Left renal cortex interstitium (tissue), 4 donors: ENCODE results near the gene SPTLC2. TPM values are rescaled to one million over a fixed set of nuclear protein-coding genes. Genes with fewer than 3 reads are reported as not detected.
A peak's percentile ranks its signal among the peaks of the same experiment; 100 is the strongest.
"Not testable (repeated sequence)": the region's sequence is repeated elsewhere in the genome, so short reads cannot be mapped to it uniquely, and the experiment has no call there.

Source experiments
- DNase-seq, 4 donors: peaks; one replicate each; pipeline ENCODE4 v3.0.0-alpha.2; 2013; ENCODE audit warnings: low read depth in 4 of 4, low spot score in 2 of 4, missing footprints in 1 of 4
- polyA plus RNA-seq, 4 donors: library from polyadenylated mRNA; unstranded; fragments of 120-200 nt; gene quantifications; one replicate each; pipeline ENCODE4 v1.2.1, GENCODE V29; 2013; ENCODE audit not compliant: insufficient read length in 4 of 4

Gene SPTLC2
- polyA plus RNA-seq, 4 donors: 67.1 to 71.3 (median 69.1) TPM

DNA sequence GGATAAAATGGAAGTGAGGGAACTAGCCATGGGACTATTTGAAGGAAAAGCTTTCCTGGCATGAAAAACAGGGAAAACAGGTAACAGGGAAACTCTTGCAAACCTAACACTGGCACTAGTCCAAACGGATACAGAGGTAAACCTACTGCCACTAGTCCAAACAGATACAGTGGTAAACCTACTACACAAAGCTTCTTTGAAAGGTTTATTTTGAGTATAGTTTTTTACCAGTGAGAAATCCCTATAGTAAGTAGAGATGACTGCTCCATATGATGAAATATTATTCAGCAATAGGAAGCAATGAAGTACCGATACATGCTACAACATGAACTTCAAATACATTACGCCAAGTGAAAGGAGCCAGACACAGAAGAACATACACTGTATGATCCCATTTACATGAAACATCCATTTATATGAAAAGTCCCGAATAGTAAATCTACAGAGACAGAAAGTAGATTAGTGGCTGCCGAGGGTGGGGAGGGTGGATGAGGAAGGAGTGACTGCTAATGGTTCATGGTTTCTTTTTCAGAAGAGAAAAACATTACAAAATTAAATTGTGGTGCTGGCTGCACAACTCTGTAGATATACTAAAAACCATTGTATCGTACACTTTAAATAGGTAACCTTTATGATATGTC is 25.5 kb downstream of the SPTLC2 start:
- no peak for DNase-seq

DNA sequence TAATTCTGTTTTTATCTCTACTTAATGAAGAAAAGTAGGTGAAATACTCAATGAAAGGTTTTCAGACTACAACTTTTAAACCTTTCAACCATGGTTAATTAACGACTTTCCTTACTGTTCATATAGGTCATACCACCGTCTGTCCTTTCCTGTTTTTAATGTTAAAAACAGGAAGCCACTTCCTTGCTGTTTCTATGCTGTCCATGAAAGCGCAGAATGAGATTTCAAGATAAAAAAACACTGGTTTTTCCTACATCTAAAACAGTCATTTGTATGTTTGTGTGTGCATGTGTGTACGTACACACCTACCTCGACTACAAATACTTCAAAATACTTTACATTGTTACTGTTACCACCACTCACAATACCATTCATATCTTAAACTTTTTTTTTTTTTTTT is 27.3 kb downstream of the SPTLC2 start:
- DNase-seq: no peak

DNA sequence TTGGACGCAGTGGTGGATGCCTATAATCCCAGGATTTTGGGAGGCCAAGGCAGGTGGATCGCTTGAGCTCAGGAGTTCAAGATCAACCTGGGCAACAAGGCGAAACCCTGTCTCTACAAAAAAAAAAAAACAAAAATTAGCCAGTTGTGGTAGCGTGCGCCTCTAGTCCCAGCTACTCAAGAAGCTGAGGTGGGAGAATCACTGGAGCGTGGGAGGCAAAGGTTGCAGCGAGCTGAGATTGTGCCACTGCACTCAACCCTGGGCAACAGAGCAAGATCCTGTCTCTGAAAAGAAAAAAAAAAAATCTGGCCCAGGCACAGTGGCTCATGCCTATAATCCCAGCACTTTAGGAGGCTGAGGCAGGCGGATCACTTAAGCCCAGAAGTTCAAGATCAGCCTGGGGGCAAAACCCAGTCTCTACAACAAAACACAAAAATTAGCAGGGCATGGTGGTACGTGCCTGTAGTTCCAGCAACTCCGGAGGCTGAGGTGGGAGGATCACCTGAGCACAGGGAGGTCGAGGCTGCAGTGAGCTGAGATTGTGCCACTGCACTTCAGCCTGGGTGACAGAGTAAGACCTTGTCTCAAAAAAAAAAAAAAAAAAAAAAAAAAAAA is 27.9 kb downstream of the SPTLC2 start:
- DNase-seq: not testable (repeated sequence)

DNA sequence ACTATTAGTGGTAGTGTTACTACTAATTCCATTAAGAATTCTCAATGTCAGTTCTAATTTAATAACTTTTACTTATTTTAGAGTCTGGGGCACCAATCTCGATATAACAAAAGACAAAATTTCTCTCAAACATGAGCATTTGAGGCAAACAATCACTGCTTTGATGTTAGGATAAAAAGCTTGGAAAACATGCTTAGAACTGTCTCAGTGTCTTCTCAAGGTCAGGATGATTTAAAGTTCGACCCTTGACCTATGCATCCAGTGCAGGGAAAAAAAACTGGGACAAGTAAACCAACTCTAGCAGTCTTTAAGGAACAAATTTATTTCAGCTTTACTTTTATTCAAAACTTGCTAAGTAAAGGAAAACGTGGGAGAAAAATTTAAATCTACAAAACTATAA is 31.1 kb downstream of the SPTLC2 start:
- no peak for DNase-seq

DNA sequence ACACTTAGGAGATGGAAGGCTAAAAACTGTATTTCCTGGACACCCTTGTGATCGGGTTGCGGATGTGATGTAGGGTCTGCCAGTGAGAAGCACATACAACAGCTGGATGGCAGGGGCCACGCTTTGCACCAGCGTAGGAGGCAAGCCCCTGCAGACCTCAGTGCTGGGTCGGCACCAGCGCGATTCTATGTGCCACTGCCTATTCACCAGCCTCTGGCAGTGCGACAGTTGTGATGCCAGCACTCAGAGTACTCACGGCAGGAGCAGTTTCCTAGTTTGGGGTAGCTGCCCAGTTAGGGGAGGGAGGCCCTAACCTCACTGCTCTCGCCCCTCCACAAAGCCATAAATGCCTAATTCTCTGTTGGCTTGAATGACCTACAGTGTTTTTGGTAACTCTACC is 31.6 kb downstream of the SPTLC2 start:
- DNase-seq: no peak

DNA sequence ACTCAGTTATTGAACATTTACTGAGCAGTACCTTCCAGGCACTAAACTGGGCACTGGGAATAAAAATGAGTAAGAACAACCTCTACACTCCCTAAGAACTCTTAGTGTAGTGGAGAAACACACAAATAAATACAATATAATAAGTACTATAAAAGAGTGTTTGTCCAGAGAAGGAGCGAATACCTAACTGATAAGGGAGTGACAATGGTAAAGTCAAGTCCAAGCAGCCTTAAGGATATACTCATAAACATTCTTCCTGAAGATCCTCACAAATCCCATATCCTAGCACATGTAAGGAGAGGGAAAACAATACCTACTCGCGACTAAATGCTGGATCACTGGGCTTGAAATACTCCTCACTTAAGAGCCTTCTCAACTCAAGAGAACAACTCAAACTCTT is 32.8 kb downstream of the SPTLC2 start:
- no peak for DNase-seq

DNA sequence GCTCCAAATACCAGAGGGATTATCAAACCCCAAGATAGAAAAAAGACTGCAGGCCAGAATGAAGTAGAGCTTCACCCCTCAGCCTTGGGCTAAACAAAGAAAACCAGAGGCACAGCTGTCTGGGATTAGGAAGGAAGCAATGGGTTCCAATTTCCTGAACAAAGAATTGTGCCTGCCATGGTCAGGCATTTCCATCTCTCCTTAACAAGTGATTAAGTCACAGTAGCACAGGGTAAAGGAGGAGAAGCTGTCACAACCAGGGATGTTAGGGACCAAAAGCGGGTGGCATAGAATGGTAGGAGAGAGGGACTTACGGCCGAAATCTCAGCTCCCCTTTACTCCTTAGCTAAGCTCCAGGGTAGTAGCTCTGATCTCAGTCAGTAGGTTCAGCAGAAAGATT is 33.9 kb downstream of the SPTLC2 start:
- DNase-seq: no peak

DNA sequence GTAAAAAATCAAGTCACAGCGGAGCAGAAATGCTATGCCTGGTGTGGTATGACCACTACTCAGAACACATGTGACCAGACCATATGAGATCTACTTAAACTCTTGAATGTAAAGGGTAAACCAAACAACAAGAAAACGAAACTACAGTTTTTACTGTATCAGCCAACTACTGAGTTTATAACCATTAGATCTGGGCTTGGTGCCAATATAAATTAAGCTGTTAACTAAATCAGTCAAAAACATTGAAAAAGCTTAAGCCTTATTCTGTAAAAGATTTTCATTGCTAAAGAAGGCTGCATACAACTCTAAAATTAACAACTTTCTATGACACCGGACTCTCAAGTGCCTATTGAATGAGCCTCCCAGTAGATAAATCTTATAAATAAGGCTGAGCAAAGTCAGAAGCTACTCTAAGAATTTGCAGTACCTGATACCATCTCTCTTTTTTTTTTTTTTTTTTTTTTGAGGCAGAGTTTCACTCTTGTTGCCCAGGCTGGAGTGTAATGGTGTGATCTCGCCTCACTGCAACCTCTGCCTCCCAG is 35.4 kb downstream of the SPTLC2 start:
- peak; percentile 65 to 83 (median 74) for DNase-seq

DNA sequence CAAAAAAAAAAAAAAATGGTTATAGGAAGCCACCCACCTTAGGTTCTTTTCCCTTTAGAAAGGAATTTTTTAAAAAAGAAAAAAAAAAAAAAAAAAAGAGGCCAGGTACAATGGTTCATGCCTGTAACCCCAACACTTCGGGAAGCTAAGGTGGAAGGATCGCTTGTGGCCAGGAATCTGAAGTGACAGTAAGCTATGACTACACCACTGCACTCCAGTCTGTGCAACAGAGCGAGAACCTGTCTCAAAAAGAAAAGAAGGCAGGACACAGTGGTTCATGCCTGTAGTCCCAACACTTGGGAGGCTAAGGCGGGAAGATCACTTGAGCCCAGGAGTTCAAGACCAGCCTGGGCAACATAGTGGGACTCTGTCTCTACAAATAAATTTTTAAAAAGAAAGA is 36.0 kb downstream of the SPTLC2 start:
- DNase-seq: no peak

DNA sequence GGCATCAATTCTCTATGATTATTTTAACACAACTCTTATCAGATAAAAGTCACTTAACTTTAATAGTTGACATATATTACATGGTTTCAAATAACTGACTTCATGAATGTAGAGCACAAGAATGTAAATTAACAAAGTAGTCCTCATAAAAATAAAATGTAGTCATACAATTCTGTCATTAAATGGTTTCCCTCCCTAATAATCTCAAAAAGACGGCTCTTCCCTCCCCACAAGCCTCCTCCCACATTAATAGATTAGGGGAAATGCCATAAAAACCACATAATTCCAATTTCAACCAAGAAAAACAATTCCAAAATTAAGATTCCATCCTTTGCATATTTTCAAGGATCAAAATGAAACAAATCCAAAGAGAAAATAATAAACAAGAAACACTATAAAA is 36.7 kb downstream of the SPTLC2 start:
- DNase-seq: no peak

DNA sequence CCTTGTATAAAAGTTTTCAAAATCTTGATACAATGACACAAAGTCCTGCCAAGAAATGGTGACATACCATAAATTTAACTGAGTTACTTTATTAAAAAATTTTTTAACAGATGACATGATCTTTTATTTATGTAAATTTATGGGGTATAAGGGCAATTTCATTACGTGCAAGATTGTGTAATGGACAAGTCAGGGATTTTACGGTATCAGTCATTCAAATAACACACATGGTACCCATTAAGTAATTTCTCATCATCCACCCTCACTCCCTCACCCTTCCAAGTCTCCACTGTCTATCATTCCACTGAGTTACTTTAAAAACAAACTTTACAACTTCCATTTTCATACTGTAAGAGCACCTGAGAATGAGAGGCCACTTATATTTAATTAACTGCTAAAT is 37.4 kb downstream of the SPTLC2 start:
- DNase-seq: no peak

DNA sequence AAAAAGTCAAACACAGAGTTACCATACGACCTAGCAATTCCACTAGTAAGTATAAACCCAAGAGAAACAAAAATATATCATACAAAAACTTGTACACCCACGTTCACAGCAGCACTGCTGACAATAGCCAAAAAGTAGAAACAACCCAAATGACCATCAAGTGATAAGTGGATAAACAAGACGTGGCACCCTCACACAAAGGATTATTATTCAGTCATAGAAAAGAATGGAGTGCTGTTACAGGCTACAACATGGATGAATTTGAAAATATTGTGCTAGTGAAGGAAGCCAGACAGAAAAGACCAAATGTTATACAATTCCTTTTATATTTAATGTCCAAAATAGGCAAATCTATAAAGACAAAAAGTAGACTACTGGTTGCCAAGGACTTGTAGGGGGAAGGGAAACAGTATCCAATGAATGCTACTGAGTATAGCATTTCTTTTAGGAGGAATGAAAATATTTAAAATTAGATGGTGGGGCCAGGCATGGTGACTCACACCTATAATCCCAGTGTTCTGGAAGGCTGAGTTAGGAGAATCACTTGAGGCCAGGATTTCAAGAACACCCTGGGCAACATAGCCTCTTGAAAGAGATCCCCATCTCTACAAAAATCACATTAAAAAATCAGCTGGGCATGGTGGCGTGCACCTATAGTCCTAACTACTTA is 41.9 kb downstream of the SPTLC2 start:
- no peak for DNase-seq

DNA sequence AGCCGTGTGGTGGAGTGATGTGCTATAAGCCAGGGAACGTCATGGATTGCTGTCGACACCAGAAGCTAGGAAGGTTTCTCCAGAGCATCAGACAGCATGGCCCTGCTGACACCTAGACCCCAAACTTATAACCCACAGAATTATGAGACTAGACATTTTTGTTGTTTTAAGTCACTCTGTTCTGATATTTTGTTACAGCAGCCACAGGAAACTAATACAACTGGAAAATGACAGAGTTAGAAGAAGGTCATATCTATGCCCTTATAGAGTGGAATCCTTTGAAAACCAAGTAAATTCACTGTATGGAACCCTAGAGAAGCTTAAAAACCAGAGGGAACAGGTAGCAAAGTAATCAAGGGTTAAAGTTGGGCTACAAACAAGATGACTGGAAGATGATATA is 42.5 kb downstream of the SPTLC2 start:
- no peak for DNase-seq

DNA sequence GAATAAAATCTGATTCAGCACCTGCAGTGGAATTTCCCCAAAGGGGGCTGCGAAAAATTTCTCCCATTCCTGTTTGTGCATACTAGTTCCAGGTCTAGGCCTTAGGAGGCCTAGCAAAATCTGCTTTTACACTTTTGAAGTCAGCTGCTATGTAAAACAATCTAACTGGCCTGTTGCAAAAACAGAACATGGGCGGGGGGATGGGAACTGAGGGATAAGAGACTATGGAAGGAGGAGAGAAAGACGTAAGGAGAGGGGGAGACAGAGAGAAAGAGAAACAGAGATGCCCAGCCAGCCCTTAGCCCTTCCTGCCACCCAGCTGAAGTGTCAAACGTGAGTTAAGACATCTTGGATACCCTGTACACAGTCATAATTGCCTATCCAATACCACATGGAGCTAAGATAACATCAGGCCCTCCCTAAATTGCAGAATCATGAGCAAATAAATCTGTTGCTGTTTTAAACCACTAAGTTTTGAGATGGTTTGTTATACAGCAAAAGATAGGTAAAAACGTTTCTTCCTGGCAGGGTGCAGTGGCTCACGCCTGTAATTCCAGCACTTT is 45.6 kb downstream of the SPTLC2 start:
- no peak for DNase-seq

DNA sequence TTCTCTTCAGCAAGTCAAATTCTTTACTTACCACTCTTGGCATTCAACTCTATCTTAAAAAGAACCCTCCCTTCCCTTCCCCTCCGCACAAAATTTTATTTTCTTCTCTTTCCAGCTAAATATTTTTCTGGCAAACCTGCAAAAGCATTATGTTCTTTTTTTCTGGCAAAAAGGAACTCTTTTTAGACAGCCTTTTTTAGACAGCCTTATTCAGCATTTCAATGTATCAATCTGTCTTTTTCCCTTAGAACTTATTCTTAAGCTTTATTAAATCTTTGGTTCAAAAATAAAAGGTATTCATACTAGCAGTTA is 50.5 kb downstream of the SPTLC2 start:
- DNase-seq: no peak

DNA sequence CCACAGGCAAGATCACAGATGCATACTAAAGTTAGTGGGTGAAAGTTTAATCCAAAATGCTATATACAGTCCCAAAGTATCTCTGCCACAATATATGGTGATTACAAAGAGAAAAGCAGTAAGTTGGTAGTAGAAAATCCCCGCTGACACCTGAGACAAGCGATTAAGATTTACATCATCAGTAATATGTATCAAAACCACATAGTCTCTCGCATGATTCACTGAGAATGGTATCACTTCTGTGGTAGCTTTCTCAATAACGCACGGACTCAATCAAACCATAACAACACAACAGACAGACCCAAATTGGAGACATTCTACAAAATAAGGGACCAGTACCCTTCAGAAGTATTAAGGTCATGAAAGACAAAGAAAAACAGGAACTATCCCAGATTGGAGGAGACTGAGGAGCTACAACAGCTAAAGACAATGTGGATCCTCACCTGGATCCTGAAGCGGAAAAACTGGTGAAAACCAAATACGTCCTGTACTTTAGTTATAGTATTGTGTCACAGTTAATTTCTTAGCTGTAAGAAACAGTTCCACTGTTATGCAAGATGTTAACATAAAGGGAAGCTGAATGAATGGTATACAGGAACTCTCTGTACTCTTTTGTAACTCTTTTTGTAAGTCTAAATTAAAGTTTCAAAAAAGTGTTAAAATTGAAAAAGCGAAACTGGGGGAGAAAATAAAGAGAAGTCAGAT is 51.0 kb downstream of the SPTLC2 start:
- DNase-seq: no peak

DNA sequence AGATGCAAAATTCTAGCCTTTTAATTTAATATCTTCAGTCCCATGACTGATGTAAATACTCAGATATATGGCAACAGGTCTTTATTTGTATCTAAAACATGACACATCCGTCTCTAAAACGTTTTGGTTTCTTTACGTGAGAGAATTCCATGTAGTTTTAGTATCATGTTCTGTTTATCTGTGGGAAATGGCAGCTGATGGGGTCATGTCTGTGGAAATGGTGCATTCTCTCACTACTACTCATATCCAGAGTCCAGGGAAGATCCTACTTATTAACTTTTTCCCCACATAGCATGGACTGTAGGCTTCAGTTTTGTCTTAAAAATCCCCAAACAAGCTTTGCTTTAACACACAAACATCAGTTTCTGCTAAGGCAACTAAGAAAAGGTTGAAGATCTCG is 53.8 kb downstream of the SPTLC2 start:
- no peak for DNase-seq

DNA sequence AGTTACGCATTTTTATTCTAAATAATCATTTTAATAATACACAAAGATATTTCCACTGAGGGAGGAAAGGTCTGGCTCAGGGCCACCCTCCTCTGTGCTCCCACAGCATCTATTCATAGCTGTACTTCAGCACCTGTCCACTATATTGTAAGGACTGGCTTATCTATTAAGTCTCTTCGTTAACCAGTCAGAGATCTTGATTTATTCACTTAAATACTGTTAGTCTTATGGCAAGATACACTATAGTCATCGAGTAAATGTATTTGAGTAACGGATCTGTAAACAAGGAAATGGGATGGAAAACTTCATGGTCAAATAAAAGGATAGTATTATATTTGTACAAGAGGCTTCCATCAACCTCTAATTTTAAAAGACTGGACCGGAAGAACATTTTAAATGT is 54.6 kb downstream of the SPTLC2 start:
- no peak for DNase-seq

DNA sequence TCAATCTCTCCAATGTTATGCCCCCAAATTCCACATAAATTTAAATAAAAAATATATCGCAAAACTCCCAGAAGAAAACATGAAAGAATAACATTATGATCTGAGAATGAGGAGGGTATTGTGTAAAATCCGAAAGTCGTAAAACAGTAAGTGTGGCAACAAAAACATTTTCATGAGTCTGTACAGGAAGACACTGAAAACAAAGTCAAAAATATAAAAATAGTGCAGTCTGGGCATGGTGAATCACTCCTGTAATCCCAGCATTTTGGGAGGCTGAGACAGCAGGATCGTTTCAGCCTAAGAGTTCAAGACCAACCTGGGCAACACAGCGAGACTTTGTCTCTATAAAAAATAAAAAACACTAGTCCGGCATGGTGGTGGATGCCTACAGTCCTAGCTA is 57.1 kb downstream of the SPTLC2 start:
- no peak for DNase-seq

DNA sequence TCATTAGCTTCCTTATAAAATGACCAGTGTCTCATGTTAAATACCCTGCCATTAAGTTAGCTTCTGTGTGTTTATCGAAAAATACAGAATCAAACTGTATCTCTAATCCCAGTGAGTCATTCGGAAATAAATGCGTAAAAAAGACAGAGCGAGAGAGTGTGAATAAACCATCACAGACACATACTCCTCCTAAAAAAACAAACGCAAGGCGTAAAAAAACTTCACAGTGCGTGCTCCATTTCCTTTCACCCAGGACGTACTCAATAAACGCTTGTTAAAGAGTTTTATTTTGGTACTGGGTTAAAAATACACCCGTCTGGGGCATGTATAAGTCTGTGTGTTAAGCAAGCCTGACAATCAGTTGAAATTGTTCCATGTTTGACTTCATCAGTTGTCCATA is 59.0 kb downstream of the SPTLC2 start:
- DNase-seq: no peak

DNA sequence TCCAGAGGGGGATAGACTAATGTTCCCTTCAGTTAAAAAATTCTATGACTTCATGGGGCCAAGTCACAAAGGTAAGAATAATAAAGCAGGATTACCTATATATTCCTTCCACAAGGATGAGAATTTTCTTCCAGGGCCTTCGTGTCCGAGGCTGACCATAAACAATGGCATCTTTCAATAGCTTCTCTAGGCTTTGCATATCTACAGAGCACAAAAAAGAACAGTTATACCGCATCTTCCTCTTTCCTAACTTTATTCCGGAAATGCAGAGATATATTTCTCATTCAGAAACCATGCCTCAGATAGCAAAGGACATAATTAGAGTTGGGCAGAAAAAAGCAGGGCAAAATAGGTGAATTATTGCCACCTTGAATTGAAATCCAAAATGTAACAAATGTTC is 59.5 kb downstream of the SPTLC2 start:
- DNase-seq: no peak
